NOMO-1 (cell line): ENCODE data around the gene ARHGAP4.

ENCODE experiments used
- DNase-seq, 2 experiments: peaks; one replicate each; lab custom pipeline; 2025; ENCODE audit not compliant: unreplicated experiment in 2 of 2; lab: John Stamatoyannopoulos, UW

Gene ARHGAP4

DNA sequence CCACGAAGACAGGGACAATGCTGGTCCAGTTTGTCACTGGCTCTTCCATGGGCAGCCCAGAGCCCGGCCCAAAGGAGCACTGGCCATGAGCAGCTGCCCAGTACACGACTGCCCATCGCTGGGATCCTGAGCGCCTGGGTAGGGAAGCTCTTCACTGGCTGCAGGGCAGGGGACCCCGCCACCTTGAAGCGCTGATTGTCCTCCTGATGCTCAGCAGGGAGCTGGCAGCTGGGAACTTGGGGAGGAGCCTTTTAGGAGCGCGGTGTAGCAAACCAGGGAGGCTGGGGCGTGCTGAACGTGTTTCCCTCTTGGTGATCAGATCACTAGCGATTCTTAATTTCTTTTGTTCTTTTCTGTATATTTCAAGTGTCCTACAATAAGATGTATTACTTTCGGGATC is 41.9 kb downstream of the ARHGAP4 start:
- no peak for DNase-seq

DNA sequence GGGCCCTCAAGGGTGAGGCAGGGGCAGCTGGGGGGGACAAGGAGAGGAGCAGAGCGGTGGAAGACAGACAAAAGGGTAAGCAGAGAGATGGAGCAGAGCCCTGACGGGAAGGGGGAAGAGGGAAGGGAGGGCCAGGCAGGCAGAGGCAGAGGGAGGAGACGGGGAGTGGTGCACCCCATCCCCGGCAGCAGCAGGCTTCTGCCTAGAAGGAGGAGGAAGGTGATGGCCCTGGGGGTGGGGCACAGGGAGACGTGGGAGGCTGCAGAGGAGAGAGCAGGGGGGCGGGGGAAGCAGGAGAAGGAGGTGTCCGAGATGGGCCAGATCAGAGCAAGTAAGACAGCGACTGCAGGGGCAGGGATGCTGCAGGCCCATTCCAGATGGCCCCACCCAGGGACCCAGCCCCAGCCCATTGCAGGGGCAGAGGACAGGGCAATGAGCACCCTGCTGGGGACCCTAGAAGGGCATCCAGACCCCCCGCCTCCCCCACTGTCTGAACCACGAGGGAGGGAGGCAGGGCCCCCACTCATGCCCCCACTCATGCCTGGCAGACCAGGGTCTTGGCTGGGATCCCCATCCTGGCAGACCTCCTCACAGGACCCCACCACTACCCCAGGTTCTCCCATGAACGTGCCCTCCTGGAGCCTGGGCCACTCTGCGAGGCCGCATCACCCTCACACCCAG is 42.8 kb downstream of the ARHGAP4 start:
- no peak for DNase-seq

DNA sequence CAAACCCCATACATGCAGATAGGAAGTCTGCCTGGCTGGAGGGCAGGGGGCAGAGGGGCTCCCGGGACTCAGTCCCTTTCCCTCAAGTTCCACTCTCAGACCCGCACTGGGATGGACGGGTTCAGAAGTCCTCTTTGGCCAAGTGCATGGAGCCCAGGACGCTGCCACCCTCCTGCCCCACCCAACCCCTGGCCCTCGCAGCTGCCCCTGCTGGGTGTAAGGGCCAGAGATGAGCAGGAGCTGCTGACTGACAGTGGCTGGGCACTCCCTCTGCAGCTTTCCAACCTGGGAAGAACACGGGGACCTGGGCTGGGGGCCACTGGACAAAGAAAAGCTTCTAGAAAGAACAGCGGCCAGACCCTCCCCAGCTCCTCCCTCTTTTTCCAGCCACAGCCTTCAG is 43.5 kb downstream of the ARHGAP4 start:
- no peak for DNase-seq

DNA sequence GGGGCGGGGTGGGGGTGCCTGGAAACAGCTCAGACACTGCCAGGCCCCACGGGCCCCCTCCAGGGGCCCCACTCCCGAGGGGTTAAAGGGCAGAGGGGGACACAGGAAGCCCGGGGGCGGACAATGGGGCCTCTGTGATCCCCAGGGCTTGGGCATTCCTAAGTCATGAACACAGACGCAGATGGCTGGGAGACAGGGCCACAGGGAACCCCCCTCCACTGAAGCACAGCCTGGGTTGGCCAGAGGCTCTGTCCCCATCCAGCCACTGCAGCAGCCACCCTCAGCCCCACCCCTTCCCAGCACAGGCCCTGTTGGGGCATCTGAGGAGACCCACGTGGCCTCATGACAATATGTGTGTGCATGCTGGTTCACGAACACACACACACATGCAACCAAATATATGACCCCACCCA is 44.0 kb downstream of the ARHGAP4 start:
- DNase-seq: no peak

DNA sequence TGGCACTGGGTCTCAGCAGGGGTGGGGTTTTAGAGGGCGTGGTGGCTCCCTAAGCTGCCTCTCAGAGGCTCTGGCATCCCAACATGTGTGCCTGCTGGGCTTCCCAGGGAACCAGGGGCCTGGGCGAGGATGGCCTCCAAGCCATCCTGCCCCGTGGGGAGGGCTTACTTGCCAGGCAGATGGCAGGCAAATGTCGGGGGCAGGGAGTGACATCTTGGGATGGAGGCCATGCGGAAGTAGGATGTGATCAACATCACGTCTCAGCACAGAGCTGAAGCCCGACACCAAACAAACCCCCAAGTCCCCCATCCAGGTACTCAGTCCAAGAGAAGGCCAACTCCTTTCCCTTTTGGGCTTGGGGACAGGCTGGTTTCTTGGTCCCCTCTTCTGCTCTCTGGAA is 44.8 kb downstream of the ARHGAP4 start:
- no peak for DNase-seq

DNA sequence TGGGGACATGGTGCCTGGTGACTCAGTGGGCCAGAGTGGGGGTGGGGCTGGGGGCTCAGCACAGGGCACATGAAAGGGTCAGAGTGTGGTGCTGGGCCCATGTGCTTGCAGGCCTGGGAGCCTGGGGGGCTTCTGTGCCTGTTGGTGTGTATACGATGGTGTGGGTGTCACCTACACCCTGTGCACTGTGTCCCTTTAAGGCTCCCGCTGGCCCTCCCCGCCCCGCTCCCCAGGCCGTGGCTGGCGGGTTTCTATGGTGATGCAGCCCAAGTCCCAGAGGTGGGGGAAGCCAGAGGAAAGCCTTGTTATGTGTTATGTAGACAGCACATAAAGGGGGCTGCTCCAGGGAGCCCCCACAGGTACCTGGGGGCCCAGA is 45.6 kb downstream of the ARHGAP4 start:
- no peak for DNase-seq

DNA sequence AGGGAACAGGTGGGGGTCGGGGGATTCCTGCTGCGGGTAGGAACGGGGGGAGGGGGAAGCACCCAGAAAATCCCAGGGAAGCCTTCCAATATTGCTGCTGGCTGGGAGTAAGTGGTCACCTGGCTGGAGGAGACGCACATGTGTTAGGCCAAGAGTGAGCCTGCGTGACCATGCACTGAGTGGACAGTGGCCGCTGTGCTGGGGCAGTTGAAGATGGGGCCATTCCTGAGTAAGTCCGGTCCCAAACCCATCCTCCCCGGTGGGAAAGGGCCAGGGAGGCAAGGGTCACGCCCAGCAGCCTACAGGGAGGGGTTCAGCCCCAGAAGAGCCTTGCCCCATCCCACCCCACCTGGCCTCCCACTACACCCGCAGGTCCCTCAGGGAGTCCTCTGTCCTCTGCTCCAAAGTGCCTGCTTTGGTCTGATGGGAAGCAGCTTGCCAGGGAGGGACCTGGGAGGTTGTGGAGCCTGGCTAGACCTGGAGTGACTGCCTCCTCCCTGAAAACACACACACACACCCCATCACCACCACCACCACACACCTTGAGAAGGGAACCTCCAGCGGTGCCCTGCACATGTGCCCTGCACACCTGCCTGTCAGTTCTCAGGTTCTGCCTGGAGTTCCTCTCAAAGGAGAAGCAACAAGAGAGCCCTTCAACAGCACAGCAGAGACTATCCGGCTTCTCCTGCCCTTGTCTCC is 46.2 kb downstream of the ARHGAP4 start:
- no peak for DNase-seq

DNA sequence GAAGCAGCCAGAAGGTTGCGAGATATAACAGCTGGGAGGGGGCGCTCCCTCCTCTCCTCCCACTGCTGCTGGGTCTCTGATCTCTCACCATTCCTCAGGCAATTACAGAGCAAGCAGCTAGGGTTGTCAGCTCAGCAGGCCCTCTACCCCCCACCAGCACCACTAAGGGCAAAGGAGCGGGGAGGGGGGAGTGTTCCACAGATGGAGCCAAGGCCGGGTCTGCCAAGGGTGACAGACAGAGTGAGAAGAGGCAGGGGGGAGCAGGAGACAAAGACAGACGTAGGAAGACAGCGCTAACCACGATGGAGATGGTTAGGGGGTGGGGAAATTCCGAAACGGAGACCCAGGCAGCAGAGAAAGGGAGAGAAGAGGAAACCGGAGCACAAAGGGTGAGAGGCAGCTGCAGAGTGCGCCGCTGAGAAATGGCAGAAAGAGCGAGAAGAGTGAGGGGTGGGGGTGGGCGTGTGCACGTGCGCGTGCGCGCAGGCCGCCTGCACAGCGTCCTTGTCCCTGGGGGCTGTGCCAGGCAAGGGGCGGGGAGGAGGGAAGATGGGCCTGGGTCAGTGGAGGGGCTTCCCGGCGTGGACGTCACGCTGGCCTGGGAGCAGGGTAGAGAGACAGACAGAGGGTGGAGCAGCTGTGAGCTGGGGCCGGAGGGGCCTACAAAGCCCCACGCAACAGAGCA is 47.0 kb downstream of the ARHGAP4 start:
- no peak for DNase-seq

DNA sequence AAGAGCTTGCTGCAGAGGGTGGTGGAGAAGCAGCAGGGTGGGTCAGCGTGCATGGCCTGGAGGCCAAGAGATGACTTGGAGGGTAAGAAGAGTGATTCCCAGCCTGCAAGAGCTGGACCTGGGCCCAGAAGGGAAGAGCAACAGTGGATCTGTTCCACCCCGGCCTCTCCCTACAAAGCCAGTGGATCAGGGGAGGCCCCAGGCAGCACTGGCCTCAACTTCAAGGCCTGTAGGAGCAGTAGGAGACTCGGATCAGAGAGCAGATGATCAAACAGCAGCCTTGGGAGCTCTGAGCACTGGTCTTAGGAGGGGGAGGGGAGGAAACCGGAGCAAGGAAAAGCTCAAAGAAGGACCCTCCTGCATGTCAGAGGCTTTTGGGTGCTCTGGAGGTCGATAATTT is 47.7 kb downstream of the ARHGAP4 start:
- DNase-seq: no peak

DNA sequence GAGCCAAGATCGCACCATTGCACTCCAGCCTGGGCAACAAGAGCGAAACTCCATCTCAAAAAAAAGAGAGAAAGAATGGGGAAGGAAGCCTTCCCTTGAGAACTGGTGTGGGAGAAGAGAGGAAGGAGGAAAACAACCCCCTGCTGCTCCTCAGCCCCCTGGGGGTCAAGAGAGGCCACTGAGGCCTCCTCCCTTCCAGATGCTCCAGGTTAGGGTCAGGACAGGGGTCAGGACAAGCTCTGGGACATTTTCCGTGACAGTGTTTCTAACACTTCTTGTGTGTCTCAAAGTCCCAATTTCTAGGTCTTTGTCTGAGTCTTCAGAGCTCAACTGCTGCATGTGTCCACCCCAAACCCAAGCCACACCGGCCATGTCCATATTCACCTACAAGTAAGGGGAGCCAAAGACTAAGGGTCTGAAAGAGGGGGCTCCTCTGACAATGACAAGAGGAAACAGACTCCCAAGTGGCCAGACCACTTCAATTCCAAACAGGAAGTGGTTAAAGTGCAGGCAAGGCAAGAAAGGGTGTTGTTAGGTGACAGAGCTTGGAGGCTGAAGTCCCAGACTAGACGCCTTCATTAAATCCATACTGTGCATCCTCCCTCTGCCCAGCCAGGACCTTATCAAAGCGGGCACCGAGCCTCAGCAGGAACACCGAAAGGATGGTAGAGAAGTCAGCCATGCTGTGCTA is 48.3 kb downstream of the ARHGAP4 start:
- no peak for DNase-seq

DNA sequence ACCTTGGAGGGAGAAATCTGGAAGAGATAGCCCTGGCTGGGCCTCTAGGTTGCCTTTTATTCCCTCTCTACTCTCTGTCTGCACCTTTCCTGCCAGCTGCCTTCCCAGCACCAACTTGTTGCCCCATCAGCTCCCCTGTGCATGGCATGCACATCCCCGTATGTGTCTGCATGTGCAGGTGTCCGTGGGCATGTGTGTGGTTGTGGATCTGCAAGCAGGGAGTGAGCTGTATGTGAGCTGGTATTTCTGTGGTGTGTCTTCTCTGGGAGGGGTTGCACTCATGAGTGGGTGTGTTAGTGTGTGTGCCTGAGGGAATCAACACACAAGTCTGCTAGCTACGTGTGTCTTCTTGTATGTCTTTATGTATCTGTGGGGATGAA is 50.0 kb downstream of the ARHGAP4 start:
- DNase-seq: no peak

DNA sequence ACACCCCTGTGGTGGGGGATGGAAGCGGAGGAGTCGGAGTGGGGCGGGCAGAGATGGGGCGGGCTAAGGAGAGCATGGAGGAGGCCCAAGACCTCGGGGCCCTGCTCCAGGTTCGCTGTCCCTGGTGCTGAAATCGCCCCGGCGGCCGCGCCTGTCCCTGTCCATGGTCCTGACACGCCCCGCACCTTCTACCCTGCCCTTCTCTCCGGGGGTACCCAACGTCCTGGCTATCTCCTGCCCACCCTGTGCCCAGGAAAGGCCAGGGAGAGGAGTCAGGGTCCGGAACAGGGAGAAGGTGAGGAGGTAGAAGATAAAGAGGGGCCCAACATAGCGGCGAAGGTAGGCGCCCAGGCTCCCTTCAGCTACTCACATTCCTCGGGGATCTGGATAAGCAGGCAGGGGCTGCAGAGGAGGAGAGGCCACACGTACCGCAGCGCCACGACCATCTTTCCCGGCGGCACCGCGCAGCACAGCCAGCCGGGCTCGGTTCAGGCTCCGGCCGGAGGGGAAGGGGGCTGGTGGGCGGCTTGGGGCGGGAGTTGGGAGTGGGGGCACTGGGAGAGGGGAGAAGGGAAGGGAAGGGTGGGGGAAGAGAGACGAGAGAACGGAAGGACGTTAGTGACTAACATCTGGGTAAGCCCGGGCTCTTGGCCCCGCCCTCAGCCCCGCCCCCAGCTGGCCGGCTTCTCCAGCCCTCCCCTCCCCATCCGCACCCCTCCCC is 50.5 kb downstream of the ARHGAP4 start:
- peak; percentile 32 to 48 for DNase-seq

DNA sequence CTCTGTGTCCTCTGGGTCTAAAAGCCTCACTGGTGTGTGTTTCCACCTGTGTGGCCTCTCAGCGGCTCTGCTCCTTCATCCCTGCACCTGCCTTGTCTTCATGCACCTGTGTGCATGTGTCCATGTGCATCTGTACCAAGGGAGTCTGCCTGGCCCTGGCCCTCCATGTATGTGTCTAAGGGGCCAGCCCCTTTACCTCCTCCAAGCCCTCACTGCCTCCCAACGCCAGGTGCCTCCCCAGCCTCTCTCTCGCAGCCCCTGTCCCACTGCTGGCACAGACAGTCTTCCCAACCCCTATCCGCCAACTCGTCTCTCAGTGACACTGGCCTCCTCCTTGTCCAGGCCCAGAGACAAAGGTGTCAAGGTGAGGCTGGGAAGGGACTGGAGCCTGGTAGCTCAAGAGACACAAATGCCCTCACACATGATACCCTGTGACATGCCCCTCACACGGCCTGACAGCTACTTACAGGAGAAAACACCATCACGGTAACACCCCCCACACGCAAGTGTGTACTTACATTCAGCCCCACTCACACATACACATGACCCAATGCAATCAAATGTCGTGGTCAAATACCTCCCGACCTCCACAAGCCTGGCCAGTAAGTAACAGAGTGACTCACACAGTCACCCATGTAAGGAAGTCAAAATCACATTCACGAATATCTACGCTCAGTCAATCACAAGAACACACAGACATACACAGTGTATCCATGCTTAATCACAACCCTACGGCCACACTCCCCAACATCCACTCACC is 51.5 kb downstream of the ARHGAP4 start:
- DNase-seq: no peak

DNA sequence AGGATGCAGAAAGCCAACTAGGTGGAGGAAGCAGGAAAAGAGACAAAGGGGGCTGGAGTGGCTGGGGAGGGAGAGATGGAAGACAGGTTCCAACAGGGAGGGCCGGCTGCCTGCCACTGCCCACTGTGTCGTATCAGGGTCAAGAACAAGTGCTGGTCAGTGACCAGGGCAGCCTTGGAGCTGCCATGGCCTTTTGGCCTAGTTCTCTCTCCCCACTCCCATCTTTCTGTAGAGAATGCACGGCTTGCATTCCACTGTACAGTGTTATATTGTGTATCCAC is 52.0 kb downstream of the ARHGAP4 start:
- no peak for DNase-seq

DNA sequence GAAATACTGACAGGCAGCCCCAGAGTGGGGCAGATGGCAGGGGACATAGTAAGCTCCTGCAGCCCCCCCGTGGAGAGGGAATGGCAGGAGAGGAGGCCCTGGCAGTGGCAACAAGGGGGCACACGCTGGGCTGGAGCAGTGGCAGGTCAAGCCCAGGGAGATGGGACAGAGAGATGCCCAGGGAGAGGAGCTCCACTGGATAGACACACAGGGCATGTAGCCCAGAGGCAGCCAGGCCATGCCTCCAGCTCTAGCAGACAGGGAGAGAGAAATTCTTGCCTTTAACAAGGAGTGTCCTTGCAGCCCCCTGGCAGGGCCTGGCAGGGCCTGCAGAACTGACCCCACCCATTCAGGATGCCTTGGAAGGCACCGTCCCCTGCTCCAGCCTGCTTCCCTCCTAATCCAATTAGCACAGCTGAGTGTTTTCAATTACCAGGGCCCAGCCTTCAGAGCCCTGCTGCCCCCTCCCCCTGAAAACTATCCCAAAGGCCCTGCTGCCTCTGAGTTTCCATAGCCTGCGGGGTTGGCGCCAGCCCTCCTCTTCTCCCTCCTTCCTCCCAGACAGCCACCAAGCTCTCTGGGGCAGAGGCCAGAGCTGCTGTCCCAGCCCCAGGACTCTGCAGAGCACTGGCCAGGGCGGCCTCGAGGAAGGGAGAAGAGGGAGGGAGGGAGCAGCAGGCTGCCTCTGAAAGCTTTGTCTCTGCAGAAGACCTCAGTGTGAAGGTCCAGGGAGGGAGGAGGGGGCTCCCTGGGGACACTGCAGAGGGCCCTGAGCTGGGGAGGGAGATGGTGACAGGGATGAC is 52.6 kb downstream of the ARHGAP4 start:
- DNase-seq: no peak

DNA sequence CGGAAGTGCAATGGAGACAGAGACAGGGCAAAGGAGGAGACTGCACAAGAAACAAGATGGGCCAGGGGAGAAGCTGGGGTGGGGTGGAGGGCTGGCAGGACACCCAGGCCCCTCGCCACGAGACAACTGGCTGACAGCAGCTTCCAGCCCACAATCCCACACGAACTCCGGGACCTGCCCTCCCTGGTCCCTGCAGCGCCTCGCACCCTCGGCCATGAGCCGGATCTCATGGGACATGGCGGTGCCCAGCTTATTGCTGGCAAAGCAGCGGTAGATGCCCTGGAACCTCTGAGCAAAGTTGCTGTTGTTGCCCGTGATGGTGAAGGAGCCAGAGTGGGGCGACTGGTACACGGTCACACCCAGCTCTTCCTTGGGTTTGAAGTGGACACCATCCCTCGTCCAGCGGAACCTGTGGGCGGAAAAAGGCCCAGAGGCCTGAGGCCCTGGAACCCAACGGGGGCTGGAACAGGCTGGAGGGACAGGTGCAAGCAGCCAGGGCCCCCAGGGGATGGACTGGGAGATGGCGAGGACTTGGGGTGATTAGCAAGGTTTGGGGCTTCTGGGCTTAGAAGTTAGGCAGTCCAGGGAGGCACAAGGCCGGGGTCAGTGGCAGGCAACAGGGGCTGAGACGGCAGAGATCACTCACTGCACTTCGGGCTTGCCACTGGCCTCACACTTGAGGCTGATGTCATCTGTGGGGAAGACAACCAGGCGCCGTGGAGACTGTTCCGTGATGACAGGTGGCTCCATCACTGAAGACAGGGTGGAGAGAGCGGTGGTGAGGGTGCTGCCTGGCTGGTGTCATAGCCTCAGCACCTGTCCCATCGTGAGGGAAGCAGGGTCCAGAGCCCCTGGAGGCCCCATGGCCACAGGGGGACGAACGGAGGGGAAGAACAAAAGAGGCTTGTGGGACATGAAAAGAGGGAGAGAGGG is 53.9 kb downstream of the ARHGAP4 start:
- DNase-seq: no peak

DNA sequence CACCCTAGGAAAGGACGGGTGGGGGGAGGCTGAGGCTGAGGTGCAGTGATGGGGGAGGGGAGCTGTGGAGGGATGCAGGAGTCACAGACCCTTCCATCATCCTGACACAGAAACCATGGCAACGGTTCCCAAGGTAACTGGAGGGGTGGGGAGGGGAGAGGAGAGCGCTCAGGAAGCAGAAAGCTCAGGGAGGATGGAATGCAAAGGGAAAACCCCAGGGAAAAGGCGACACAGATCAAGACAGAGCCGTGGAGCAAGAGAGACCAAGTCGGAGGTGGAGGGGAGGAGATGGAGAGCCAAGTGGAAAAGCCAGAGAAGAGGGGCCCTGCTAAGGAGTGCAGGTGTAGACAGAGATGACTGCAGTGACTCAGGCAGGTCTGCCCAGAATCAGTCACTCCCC is 54.6 kb downstream of the ARHGAP4 start:
- no peak for DNase-seq

DNA sequence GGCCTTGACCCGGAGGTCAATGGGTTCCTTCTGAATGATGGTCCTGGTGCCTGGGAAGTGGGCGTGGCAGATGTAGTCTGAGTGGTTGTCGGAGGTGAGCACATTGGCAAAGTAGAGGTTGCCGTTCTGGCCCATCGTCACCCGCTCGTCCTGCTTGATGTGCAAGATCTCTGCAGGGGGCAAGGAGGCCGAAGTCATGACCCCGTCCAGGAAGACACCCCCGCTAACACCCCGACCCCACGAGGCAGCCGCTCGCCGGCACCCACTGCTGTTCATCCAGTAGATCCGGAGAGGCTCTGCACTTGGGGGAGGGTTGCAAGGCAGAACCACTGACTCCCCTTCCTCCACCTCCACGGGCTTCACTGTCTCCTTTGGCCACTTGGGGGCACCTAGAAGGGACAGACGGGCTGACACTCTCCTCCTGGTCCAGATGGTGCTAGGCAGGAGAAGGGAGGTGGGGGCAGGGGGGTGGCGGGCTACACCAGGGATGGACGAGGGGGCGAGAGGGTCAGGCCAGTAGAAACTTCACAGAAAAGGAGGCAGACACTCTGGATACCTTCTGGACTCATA is 55.2 kb downstream of the ARHGAP4 start:
- DNase-seq: no peak
